B cell (primary cell): Measurements from ENCODE around the gene NIPAL3.
A peak's percentile ranks its signal among the peaks of the same experiment; 100 is the strongest.

Experiments
- CTCF ChIP-seq: fragments of 200-600 bp; IDR thresholded peaks from one replicate; pipeline ENCODE4 v1.8.0; 2022; ENCODE audit warnings: antibody characterized with exemption, mild to moderate bottlenecking
- EZH2 ChIP-seq: IDR thresholded peaks from 2 replicates; pipeline ENCODE4 v1.6.1; 2012; ENCODE audit warnings: borderline replicate concordance, low read depth, mild to moderate bottlenecking, moderate library complexity, low read length; ENCODE audit not compliant: insufficient read depth, poor library complexity, severe bottlenecking

- TF ChIP-seq CTCF (peak; percentile 92), EZH2 (no peak)
These were observed 24.4 kb upstream of the NIPAL3 start for GRCh38 chr1:24390924-24391782.
